HG03520 (cell line): Measurements from ENCODE around the gene SOX6.

Experiments used
- ATAC-seq: cut with Tn5 transposase; IDR thresholded peaks from one replicate; pipeline ENCODE4 v1.9.1; 2021; ENCODE audit warnings: mild to moderate bottlenecking, moderate library complexity; ENCODE audit not compliant: unreplicated experiment

Gene SOX6

DNA sequence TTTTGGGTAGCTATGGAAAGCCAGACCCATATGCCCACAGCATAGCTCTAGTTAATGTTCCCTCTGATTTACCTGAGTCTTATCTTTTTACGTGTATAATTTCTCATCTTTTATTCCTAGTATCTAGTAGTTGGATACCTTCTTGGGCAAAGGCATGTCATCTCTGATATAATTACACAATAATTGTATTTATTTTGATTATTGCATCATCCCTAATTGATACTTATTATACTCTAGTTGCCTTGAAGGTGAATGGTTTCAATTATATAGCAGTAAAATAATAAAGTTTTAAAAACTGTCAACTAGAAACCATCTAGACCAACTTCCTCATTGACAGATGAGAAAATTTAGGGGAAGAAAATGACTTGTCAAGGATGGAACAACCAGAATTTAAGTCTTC lies 347.3 kb downstream of the SOX6 start:
- ATAC-seq: no peak

GRCh38 chr11:16007514-16007913 lies 348.8 kb downstream of the SOX6 start:
- ATAC-seq: no peak

DNA sequence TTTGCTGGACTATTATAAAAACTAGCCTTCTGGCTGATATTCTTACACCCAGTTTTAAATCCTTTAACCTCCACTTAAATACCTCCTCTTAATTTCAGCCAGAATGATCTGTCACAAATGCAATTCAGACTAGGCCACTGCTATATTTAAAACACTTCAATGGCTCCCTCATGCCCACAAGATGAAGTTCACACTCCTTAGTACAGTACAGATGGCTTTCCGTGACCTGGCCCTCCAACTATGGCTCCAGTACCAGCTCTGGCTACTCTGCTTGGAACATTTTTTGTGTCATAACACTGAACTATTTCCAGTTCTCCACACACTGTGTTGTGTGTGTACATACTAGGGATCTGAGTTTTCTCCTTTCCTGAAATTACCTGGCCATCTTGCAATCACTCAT lies 353.4 kb downstream of the SOX6 start:
- no peak for ATAC-seq

DNA sequence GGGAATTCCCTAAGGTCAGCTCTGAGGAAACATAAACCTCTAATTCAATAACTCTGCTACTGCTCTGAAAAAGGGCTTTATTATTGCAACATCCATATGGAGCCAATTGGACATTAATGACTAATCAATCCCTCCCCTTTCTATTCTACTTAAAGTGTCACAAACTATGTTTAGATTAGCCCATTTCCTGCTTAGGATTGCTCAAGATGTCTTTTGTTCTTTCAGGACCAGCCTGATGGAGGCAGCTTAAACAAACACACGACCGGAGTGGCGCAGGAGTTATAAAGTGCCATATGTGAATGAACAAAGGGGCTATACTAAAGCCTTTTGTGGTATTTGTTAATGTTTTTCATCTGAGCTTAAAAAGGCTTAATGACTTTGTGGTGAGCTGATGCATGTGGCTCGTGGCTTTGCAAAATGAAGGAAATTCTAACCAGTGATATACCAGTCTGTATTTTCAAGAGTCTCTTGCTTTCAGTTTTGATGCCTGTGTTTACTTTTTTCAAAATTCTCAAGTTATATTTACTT lies 354.4 kb downstream of the SOX6 start:
- no peak for ATAC-seq

- ATAC-seq: no peak
Observed at GRCh38 chr11:16001044-16001568, 355.2 kb downstream of the SOX6 start.

GRCh38 chr11:16000065-16000464 lies 356.3 kb downstream of the SOX6 start:
- ATAC-seq: no peak

DNA sequence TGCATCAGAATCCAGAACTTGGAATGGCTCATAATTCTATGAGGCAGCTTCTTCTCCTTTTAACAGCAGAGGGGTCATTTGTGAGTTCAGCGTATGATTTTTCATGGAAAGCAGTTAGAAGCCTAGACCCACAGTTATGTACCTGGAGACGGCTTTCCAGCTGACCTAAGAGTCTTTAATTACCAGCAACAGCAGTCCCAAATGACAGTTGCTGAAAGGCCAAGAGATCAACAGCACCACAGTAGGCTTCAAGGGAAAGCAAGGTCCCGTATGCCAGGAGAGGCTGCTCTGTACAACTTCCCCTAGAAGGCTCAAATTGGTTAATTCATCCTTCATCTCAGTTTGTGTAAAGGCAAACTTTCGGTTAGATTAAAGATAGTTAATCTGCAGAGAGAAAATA lies 363.0 kb downstream of the SOX6 start:
- ATAC-seq: no peak

DNA sequence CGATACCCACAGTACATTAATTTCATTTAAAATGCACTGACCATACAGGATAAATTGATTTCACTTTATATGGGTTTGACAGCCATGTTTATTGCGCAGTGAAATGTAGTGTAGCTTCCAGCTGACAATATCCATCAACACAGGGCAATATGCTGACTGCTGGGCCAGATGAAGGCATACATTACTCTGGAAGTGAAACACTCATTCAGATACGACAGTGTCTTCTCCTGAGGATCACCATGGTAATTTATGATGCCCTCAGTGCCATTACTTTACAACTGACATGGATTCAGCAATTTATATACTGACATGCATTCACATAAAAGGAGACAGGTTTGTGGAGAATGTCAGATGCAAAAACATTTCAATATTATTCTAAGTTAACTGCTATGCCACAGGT lies 365.1 kb downstream of the SOX6 start:
- ATAC-seq: no peak

- ATAC-seq: no peak
Observed at GRCh38 chr11:15989685-15990084, 366.7 kb downstream of the SOX6 start.

DNA sequence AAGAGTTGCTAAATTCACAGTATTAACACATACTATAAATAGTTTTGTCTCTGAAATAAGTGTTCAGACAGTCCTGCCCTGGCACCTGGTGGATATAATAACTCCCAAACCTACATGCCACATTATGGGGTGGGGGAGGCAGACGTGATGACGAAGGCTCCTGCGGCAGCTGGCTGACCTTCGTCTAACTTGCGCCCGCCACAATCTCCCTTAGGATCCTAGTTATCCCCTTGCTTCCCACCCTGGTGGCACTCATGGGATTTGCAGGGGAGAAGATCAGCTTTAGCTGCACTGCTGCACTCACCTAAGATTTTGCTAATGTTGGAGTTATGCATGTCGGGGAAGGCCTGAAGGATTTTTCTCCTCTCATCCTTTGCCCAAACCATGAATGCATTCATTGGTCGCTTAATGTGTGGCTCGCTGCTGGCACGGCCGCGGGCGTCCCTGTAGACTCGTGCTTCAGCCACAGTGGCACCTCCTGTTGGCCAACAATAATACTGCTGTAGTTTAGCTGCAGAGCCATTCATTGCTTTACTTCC lies 367.6 kb downstream of the SOX6 start:
- ATAC-seq: no peak

DNA sequence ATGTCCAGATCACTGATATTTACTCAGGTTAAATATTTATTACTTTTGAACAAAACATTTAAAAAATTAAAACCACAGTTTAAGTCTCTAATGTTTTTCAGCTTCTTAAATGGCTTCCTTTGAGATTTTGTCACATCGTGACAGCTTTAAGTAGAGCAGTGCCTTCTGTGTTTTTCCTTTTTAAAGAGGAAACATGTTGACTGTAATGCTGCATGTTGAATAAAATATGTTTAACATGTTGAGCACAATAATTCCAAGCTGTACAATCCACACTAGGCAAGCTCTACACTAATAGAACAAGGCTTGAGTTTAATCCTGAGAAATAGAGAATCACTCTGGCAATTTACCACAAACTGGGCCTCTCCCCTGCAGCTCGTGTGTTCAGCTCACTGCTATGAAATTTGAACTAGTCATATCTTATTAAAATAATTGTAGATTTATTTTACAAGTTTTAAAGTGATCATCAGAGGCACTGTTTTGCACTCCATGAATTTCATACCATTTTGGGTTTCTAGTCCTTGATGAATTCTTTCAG lies 368.3 kb downstream of the SOX6 start:
- ATAC-seq: no peak

- ATAC-seq: no peak
Observed at GRCh38 chr11:15987046-15987445, 369.3 kb downstream of the SOX6 start.

DNA sequence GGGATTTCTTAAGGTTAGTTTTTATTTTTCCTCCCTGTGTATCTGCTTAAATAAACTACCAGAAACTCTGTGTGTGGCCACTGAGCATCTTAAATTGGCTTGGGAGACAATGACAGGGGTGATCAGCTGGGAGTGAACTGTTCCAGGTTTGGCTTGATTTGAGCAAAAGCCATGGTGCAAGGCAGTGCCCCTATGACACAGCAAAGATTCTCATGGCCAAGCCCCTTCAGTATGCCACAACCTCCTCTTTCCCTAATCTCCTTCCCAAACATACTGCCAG lies 370.5 kb downstream of the SOX6 start:
- no peak for ATAC-seq

DNA sequence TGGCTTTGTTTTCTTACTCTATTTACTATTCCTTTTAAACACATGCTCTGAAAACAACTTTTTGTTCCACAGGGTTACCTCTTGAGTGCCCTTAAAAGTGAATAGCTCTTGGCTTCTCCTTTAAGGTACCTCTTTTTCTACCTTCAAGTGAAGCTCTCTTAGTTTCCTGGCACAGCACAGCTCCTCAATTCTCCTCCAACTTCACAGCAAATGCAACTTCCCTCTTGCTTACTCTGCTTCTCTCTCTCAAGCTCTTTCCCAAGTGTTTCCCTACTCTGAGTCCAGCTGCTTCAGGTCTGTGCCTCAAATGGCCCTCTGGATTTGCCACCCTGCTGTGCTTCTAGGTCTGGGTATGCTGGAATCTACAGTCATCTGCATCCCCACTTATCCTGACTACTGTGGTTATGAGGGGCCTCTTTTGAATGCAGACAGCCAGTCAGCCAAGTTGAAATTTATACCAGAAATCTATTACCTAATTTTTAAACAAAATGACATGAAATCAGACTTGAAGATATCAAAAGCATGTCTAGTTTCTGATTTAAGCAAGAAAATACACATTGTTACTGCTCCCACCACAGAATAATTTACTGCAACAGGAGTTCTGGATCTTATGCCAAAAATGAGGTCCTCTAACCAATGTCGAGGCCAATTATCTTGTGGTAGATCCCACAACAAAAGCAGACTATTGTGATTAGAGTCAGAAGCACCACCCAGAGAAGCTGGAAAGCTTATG lies 371.1 kb downstream of the SOX6 start:
- no peak for ATAC-seq

DNA sequence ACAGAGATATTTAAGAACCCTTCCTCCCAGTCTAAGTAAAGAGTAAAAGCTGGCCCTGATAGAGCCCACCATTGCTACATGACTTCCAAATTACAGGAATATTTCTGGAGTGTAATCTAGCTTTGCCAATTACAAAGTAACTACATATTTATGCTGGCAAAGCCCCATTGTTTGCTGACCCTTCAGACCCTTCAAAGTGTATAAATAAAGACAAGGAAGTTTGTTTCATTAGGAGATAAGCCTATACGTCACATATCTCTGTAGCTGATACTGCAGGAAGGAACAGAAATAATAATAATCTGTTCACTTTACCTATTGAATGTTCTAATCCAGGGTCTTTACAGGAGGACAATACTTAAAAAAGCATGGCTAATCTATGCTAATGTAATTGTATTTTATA lies 375.1 kb downstream of the SOX6 start:
- ATAC-seq: no peak

GRCh38 chr11:15977116-15977515 lies 379.2 kb downstream of the SOX6 start:
- ATAC-seq: no peak

GRCh38 chr11:15976433-15977045 lies 379.8 kb downstream of the SOX6 start:
- ATAC-seq: no peak

GRCh38 chr11:15975742-15976141 lies 380.6 kb downstream of the SOX6 start:
- no peak for ATAC-seq

DNA sequence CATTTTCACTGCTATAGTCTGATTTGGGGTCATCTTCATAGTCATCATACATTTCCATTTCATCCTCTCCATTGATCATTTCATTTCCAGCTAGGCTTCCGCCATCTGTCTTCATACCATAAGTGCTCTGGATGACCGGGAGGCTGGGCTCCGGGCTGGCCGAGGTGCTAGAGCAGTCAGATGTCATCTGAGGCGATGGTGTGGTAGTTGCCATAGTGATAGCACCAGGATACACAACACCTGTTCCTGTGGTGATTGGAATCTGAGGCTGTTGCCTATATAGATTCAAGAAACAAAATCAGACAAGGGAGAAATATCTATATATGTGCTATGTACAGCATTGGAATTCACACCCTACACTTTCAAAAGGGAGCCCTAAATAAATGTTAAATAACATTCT lies 383.5 kb downstream of the SOX6 start:
- no peak for ATAC-seq

- no peak for ATAC-seq
Observed at GRCh38 chr11:15971215-15971546, 385.2 kb downstream of the SOX6 start.

DNA sequence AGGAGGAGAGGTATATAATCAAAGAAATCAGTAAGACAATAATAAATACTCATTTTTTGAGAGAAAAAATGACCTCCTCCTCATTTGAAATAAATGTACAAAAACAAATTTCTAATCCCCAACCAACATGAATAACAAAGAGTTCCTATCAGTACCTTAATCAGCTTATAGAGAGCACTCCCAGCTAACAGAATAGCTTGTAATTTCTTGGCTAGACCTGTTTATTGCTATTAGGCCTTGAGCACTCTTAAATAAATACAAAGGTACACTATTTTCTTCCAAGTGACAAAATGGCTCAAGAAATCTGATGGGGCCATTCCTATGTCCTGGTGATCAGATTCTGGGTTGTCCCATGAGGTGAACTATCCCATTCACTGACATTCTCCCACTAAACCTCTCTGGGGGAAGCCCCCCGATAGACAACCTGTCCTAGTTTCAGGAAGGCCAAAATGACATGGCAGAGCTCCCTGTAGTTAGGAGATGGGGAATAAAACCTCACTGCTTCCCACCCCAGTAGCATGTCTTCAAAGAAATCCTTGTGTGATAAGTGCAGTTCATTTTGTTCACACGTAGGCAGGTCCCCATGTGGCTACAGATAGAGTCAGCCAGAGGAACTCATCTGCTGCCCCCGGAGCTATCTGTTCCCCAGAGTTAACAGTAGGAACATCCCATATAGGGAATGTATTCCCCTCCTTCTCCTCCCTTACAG lies 385.7 kb downstream of the SOX6 start:
- ATAC-seq: no peak
